DND-41 (cell line): ENCODE measurements around the gene BLOC1S6.

ENCODE experiments used
- EZH2 ChIP-seq: IDR thresholded peaks from 3 replicates; pipeline ENCODE4 v1.6.1; 2012; ENCODE audit warnings: borderline replicate concordance, low read depth, mild to moderate bottlenecking, moderate library complexity, low read length, inconsistent platforms; ENCODE audit not compliant: severe bottlenecking
- TF ChIP-seq, protein P1 (sequence below): IDR thresholded peaks from 2 replicates; pipeline ENCODE4 v1.5.1; 2012; ENCODE audit warnings: borderline replicate concordance, low read length, moderate library complexity, mild to moderate bottlenecking; ENCODE audit not compliant: poor library complexity, severe bottlenecking; ENCODE audit errors: extremely low read depth

DNA sequence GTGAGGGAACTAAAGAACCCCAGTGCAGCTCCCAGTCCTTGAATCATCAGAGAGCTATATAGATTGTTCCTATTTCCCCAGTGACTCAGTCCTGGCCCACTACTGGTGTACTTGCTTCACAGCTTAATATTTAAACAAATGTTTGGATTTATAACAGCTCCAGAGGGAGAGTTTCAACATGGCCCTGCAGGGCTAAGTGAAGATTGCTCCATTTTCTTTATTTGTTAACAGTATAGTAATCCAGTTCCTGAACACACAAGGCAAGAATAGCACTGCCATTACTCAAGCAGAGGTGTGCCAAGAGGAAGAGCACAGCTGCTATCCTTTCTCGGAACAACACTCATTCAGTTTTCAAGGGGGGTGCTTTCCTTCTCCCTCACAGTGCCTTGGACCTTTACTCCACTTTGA, 54.2 kb downstream of the BLOC1S6 start:
- TF ChIP-seq, protein P1, sequence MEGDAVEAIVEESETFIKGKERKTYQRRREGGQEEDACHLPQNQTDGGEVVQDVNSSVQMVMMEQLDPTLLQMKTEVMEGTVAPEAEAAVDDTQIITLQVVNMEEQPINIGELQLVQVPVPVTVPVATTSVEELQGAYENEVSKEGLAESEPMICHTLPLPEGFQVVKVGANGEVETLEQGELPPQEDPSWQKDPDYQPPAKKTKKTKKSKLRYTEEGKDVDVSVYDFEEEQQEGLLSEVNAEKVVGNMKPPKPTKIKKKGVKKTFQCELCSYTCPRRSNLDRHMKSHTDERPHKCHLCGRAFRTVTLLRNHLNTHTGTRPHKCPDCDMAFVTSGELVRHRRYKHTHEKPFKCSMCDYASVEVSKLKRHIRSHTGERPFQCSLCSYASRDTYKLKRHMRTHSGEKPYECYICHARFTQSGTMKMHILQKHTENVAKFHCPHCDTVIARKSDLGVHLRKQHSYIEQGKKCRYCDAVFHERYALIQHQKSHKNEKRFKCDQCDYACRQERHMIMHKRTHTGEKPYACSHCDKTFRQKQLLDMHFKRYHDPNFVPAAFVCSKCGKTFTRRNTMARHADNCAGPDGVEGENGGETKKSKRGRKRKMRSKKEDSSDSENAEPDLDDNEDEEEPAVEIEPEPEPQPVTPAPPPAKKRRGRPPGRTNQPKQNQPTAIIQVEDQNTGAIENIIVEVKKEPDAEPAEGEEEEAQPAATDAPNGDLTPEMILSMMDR: no peak
- no peak for TF ChIP-seq EZH2
